ENCODE data around the gene PCBP3.
"Not testable (repeated sequence)": the region's sequence is repeated elsewhere in the genome, so short reads cannot be mapped to it uniquely, and the experiment has no call there.

Gene PCBP3

DNA sequence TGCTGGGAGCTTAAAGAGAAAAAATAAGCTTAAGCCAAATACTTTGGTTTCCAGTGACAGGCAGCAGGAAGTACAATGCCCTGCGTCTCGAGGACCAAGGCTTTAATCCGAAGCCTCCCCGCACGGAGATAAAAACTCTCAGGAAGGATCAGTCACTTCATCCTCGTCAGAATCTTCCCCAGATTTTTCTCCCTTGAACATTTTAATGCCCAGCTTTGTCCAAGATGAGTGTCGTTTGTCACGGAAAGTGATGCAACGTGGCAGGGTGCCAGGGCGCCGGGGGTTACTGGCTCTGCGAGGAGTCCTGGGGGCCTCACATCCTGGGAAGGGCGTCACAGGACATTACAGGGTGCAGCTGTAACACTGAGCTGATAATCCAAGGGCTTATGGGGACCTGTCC lies 25.2 kb upstream of the PCBP3 start:
- DNase-seq (ENCODE audit: low spot score): no peak
- TF ChIP-seq, protein P1, sequence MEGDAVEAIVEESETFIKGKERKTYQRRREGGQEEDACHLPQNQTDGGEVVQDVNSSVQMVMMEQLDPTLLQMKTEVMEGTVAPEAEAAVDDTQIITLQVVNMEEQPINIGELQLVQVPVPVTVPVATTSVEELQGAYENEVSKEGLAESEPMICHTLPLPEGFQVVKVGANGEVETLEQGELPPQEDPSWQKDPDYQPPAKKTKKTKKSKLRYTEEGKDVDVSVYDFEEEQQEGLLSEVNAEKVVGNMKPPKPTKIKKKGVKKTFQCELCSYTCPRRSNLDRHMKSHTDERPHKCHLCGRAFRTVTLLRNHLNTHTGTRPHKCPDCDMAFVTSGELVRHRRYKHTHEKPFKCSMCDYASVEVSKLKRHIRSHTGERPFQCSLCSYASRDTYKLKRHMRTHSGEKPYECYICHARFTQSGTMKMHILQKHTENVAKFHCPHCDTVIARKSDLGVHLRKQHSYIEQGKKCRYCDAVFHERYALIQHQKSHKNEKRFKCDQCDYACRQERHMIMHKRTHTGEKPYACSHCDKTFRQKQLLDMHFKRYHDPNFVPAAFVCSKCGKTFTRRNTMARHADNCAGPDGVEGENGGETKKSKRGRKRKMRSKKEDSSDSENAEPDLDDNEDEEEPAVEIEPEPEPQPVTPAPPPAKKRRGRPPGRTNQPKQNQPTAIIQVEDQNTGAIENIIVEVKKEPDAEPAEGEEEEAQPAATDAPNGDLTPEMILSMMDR (IDR thresholded peaks at IDR 0.05; ENCODE audit: extremely low read depth, missing control alignments): no peak

DNA sequence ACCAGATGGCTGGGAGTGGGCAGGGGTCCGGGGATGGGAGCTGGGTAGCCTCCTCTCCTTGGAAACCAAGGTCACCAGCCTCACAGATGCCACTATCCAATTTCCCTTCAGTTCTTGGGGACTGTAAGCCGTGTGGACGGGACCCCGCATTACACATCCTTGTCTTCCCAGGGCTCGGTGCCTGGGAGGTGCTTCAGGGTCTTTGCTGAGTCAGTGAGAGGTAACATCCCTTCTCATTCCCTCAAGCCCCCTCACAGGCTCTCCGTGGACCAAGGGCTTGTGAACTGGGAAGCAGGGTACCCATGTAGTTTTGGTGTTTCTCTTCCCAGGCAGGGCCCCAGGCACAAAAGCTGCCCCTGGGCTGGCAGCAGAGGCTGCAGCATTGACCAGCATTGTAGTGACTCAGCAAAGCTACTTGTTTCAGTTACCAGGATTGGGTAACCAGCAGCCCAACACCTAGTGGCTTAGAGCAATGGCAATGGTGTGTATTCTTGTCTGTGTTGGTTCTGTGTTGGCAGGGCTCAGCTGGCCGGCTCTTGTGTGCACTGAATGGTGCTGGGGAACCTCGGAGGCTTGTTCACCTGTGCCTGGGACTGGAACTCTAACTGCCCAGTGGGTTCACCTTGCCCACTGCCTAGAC lies 24.6 kb upstream of the PCBP3 start:
- TF ChIP-seq, protein P1 (IDR thresholded peaks at IDR 0.05; ENCODE audit: extremely low read depth, missing control alignments): no peak
- DNase-seq (ENCODE audit: low spot score): no peak

DNA sequence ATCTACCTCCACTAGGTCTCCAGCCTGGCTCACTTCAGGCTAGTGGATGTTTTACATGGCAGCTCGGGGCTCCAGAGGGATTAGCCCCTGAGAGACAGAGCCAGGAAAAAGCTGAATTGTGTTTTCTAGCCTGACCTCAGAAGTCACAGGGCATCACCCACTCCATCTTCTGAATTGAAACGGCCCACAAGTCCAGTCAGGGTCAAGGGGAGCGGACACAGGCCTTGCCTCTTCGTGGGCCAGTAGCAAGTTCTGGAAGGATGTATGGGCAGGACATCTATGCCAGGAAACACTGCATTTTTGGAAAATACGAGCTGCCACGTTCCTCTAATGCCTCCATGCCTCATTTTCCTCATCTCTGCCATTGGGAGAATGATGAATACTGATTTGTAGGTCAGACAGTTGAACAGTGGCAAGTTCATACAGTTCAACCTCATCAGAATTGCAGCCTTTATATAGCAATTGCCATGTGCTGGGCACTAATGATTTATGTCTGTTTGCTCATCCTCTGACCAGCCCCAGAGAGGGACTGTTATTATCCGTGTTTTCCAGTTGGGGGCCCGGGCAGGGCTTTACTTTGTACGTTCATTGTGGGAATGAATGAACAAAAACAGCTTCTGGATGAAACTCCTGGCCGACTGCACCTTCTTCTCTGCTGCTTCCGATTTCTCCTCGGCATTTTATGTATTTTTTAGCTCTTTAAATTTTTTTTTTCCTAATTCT lies 23.2 kb upstream of the PCBP3 start:
- TF ChIP-seq, protein P1 (IDR thresholded peaks at IDR 0.05; ENCODE audit: extremely low read depth, missing control alignments): no peak
- DNase-seq (ENCODE audit: low spot score): no peak

DNA sequence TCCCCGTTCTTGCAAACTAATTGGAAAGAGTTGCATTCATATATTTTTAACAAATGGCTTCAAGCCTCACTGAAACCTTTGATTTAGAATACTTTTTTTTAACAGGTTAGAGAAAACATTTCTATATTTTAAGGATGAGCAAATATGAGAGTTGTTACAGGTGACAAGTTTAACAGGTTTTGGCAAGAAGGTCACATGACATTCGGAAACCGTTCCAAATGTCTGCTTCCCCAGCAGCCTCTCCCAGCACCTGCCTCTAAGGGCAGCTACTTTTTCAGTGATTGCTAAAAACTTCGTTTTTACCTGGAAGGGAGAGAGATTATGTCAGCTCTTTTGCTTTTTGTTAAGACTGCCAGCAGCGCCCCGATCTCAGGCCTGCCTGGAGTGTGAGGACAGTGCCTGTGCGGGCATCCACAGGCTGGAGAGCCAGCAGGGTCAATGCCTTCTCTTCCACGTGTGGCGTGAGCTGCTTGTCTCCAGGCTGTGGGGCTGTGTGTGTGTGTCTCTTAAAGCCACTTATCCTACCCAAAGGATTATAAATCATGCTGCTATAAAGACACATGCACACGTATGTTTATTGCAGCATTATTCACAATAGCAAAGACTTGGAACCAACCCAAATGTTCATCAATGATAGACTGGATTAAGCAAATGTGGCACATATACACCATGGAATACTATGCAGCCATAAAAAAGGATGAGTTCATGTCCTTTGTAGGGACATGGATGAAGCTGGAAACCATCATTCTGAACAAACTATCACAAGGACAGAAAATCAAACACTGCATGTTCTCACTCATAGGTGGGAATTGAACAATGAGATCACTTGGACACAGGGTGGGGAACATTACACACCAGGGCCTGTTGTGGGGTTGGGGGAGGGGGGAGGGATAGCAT lies 21.8 kb upstream of the PCBP3 start:
- DNase-seq (ENCODE audit: low spot score): not testable (repeated sequence)

DNA sequence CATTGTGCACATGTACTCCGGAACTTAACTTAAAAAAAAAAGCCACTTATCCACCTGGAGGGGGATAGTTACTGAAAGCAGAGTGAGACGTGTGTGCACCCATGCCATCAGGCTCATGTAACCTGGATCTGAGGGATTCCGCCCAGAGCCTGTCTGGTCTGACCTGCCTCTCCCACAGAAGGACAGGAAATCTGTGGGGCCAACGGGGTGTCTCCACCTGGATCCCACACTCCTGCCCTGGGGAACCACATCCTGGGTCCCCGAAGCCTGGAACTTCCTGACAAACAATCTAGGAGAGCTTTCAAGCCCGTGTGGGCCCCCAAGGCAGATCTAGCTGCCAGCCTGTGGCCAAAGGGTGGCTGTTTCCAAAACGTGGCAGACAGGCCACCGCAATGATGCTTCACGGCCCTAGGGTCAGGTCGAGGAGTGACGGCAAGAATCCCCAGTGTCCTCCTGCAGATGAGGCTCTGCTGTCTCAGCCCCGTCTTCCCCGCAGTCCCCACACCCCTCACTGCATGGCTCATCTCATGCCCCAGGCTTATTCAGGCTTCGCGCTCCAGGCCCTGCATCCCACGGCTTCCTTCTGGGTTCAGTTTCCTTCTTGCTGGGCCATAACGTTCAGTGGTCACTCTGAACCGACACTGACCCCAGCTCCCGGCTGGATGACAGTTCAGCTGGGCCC lies 21.0 kb upstream of the PCBP3 start:
- DNase-seq (ENCODE audit: low spot score): no peak
- TF ChIP-seq, protein P1 (IDR thresholded peaks at IDR 0.05; ENCODE audit: extremely low read depth, missing control alignments): no peak

DNA sequence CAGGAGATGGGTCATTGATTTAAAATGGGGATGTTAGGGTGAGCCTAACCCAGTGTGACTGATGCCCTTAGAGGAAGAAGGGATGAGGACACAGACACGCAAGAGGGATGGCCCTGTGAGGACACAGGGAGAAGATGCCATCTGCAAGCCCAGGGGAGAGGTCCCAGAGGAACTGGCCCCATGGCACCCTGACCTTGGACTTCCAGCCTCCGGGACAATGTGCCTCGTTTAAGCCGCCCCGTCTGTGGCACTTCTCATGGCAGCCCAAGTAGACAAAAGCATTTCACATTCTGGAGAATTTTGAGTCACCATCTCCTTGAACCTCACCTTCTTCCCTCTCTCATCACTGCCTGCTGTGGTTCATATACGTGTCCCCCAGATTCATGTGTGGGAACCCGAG lies 20.1 kb upstream of the PCBP3 start:
- DNase-seq (ENCODE audit: low spot score): no peak
- TF ChIP-seq, protein P1 (IDR thresholded peaks at IDR 0.05; ENCODE audit: extremely low read depth, missing control alignments): no peak

DNA sequence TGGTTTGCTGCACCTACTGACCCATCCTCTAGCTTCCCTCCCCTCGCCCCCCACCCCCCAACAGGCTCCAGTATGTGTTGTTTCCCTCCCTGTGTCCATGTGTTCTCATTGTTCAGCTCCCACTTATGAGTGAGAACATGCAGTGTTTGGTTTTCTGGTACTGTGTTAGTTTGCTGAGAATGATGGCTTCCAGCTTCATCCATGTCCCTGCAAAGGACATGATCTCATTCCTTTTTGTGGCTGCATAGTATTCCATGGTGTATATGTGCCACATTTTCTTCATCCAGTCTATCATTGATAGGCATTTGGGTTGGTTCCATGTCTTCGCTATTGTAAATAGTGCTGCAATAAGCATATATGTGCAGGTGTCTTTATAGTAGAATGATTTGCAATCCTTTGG lies 17.4 kb upstream of the PCBP3 start:
- not testable (repeated sequence) for DNase-seq (ENCODE audit: low spot score)
